Measurements from ENCODE around the gene NFATC3. TPM values are rescaled to one million over a fixed set of nuclear protein-coding genes. Genes with fewer than 3 reads are reported as not detected.

The NFATC3 gene
- total RNA-seq, 1 donor from 2014 or later, result 24.7 TPM

DNA sequence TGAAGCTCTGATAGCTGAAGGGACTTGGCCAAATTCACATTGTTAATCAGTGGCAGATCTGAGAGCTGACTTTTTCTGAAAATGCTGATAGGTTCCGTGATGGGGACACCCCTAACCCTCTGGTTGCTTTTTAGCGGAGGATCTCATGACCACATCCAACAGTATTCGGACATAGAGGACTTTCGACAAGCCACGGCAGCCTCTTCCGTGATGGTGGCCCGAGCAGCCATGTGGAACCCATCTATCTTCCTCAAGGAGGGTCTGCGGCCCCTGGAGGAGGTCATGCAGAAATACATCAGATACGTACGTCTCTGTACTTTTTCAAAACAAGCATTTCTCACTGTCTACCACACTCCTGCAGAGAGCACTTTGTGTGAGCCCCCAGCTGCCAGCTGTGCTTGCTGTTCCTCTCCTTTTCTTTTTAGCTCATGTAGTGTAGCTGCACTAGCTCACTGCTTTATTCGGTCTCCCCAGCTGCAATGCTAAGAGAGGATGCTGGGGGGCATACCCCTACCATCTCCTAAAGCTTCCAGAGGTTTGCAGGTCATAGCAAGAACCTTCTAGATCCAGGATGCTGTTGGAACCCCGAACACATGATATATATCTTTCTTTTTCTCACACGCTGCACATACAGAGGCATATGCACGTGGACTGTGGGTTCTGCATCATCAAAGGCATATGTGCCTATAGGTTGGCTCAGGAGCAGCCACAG lies 14.2 kb upstream of the NFATC3 start:
- intact Hi-C loops (cut with micrococcal nuclease), result no loop called here
- ATAC-seq (no peak), DNase-seq (no peak)

DNA sequence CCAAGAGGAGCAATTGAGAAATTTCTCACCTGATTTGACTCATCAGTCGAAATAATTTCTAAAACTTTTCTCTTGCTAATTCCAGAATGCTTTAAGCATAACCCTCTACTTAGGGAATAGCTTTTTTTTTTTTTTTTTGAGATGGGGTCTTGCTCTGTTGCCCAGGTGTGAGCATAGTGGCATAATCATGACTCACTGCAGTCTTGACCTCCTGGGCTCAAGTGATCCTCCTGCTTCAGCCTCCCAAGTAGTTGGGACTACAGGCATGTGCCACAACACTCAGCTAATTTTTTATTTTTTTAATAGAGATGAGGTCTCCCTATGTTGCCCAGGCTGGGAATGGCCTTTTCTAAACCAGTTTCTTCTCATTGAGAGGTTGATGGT lies 13.7 kb upstream of the NFATC3 start:
- intact Hi-C loops (cut with micrococcal nuclease), result no loop called here
- no peak for DNase-seq
- ATAC-seq, result no peak

DNA sequence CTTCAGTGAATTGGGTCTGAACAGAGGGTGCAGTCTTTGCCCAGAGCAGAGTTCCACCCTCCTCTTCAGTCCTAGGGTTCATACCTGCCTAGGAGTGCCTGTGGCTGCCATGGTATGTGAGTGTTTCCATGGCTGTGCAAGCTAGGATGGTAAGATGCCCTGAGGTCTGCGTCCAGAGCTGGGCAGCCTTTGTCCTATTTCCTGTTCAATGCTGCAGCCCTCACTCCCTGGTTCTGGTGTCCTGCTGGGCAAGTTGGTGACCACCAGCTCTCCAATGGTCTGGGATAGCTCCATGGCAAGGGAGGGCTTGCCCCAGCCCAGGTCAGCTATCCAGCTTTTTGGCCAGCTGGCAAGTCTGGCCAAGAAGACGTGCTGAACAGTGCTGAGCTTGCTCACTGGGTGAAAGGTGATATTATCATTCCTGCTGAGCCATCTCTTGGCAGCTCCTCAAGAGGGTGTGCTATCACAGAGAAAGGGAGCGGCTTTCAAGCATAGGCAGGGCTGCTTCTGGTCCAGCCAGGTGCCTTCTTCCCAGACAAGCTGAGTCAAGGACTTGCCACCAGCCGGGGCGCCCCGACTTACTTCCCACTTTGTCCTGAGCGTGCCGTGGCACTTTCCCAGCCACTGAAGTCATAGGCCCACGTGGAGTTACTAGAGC lies 13.0 kb upstream of the NFATC3 start:
- ATAC-seq, result peak; percentile 23
- intact Hi-C loops (cut with micrococcal nuclease), result no loop called here
- DNase-seq, result no peak

DNA sequence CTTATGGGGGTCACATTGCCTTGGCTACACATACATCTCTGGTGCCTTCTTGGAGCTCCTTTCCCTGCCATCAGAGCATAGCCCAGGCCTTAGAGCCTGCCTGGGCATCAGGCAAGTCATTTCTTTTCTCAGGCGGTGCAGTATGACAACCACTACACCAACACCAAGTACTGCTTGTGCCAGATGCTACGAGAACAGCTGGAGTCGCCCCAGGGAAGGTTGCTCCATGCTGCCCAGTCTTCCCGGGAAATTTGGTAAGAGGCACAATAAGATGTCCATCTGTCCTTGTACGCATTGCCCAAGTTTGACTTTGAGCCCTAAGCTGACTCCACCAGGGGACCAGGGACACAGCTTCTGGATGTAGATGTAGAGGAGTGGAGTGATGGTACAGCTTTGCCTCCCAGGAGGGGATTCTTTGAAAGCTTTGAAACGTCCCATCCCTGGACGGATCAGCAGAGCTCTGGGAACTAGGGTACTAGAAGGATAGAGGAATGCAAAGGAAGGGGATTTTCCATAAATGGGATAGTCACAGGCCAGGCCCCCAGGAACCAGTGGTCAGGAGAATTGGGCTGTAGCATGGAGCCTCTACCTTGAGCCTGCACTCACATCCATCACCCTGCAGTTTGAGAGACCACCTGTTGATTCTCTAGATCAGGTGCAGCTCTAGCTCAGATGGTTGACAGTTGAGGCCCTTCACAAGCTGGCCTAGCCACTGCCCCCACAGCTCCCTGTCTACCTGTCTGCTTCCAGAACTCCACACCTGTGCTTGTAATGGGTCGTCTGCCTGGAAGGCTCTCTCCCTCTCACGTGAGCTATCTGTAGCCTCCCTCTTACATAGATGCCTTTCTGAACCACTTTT lies 11.0 kb upstream of the NFATC3 start:
- intact Hi-C loops (cut with micrococcal nuclease), result no loop called here
- DNase-seq (no peak), ATAC-seq (no peak)

DNA sequence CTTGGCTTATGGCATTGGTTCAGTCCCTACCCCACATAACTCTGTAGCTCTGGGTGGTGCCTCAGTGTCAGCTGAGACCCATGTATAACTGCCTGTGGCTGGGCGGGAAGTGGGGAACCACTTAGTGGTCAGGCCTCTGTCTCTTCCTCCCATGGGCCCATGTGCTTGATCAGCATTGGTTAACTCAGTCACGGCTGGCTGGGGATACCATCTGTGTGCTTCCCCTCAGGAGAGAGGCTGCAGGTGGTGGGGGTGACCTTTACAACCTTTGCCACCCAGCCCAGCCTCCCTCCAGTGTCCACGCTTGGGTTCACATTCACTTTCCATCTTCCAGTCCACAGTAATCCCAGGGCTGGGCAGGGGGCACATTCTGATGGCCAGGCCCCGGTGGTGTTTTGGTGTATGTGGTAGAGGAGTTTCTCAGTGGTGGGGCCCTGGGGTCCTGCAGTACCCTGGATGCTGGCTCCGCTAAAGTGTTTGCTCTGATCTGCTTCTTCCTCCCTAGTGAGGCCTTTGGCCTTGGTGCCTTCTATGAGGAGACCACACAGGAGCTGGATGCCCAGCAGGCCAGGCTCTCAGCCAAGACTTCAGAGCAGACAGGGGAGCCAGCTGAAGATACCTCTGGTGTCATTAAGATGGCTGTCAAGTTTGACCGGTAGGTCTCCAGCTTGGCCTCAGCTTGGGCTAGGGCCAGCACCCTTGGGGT lies 10.2 kb upstream of the NFATC3 start:
- intact Hi-C loops (cut with micrococcal nuclease), result no loop called here
- ATAC-seq (no peak), DNase-seq (no peak)

DNA sequence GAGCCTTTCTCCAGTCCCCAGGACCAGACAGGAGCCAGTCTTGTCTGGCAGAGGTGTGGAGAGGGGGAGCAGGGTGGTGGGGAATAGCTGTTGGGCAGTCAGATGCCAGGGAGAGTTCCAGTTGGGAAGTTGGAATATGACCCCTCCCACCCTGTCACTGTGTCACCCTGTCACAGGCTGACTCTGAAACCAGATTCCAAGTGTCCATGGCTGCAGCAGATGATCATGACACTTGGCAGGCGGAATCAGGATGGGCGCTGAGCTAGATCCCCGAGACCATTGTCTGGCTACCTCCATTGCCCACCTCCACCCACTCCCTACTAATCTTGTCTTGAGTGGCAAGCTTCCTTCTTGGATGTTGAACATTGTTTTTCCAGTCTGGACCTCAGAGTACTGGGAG lies 9.2 kb upstream of the NFATC3 start:
- intact Hi-C loops (cut with micrococcal nuclease), result no loop called here
- DNase-seq (no peak), ATAC-seq (no peak)

DNA sequence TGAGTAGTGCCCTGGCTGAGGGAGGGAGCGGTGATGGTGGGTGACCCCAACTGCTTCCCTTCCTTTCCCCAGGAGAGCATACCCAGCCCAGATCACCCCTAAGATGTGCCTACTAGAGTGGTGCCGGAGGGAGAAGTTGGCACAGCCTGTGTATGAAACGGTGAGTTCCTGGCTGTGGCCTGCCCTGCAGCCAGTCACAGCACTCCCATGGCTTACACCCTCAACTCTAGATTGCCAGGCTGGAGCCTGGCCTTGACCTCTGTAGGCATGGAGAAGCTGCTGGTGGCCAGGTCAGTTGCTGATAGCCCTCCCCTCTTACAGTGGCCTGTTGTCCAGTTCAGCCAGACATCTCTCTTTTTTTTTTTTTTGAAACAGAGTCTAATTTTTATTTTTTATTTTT lies 8.6 kb upstream of the NFATC3 start:
- ATAC-seq (no peak), DNase-seq (no peak)
- intact Hi-C loops (cut with micrococcal nuclease), result no loop called here

DNA sequence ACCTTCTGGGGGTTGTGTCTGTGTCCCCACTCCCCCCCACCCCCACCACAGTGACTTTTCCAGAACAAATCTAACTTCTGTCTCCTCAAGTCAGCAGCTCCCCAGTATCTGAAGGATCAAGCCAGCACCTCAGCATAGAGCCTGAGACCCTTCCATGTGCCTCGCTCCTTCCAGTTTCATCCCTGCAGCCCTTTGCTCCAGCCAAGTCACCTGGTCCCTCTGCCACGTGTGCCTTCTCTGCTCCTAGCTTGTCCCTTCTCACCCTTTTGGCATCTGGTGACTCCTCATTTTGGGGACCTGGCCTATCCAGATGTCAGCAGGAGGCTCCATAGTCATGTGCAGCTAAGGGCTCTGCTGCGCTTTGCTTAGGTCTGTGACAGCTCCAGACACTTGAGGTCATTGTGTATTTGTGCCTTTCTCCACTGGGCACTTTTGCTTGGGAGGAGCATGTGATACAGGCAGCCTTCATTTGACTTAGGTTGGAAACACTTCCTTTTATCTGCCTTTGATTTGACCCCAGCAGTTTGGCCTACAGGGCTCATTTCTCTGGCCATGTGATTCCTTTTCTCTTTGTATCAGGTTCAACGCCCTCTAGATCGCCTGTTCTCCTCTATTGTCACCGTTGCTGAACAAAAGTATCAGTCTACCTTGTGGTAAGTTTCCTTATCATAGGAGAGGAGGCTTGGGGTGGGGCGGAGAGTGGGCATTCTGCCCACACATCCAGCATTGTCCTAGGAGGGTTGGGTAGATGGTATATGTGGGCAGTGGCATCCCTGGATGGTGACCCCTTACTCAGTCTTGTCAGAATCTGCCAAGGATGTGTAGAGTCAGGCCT lies 7.1 kb upstream of the NFATC3 start:
- no peak for ATAC-seq
- intact Hi-C loops (cut with micrococcal nuclease), result no loop called here

DNA sequence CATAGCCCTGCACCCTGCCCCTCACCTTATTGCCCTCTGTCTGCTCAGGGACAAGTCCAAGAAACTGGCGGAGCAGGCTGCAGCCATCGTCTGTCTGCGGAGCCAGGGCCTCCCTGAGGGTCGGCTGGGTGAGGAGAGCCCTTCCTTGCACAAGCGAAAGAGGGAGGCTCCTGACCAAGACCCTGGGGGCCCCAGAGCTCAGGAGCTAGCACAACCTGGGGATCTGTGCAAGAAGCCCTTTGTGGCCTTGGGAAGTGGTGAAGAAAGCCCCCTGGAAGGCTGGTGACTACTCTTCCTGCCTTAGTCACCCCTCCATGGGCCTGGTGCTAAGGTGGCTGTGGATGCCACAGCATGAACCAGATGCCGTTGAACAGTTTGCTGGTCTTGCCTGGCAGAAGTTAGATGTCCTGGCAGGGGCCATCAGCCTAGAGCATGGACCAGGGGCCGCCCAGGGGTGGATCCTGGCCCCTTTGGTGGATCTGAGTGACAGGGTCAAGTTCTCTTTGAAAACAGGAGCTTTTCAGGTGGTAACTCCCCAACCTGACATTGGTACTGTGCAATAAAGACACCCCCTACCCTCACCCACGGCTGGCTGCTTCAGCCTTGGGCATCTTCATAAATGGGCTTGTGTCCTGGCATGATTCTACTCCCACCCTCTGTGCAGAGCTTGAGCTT lies 6.3 kb upstream of the NFATC3 start:
- intact Hi-C loops (cut with micrococcal nuclease), result no loop called here
- ATAC-seq, result no peak

More for the DNA sequence above, 7.1 kb upstream of the NFATC3 start:
- DNase-seq, result no peak

DNA sequence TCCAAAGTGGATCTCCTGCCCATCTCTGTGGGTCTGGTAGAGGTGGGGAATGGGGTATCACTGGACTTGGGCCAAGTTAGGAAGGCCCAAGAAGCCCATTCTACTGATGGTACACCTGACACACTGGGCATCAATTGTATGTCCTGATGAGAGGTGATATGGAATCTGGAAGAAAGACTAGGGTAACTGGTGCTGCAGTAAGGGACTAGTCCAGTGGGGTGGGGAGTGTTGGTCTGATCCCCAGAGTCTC lies 5.9 kb upstream of the NFATC3 start:
- intact Hi-C loops (cut with micrococcal nuclease), result no loop called here
- ATAC-seq, result no peak
- DNase-seq, result no peak

More for the DNA sequence above, 6.3 kb upstream of the NFATC3 start:
- DNase-seq, result no peak

DNA sequence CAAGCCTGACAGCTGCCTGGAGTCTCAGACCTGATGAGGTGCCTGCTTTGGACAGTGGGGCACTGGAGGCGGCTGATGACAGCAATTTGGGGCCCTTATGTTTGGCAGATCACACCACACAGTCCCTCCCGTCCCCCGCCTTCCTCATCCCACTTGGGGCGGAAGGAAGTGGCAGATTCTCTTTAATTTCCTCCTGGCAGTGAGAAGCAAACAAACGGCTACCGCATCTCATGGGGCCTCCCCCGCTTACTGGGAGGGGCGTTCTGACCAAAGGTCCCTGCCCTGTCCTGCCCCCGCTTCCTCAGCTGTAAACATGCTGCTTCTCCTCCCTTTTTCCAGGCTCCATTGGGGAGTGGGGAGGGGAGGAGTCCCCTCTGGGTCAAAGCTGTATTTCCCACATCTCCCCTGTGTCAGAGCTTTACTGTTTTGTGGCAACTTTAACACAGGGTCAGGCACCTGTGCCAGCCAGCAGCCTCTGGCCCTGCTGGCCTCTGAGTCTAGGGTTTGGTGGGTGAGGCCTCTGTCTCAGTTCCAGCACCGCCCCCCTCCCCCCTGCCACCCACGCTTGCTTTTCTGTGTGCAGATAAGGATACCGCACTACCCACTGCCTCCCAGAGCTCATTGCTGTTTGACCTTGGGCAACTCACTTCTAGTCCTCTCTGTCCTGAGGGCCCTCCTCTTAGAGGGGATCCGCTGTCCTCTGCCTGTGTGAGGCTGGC lies 5.4 kb upstream of the NFATC3 start:
- DNase-seq, result peak; percentile 86
- ATAC-seq, result peak; percentile 60
- intact Hi-C loops (cut with micrococcal nuclease), result no loop called here

DNA sequence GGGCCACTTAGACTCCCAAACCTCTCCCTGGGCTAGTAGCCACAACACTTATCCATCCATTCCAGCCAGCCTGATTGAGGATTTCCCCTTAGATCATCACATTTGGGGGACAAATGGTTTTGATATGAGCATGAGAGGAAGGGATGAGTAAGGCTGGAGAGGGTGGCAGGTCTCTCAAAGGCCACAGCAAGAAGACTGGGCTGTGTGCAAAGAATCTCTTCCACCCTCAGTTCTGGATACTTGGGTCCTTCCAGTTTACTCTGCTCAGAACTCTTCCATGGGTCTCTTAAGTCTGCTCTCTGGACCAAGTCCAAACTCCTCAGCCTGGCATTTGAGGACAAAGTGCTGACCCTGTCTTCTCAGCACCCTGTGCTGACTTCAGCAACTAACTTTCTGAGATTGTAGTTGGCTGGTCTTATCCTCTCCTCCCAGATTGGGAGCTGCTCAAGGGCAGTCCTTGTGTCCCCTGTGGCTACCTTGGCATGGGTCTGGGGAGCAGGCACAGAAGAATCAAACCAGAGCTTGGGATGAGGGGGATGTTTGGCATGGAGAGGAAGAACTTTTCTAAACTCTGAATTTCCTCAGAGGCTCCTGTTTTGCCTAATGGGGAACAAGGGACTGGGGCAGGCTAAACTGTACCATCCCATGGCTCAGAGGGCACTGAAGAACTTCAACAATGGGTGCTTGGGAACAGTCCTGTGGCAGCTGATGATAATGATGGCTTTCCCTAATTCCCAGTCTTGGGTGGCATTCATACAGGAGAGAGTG lies 3.1 kb upstream of the NFATC3 start:
- intact Hi-C loops (cut with micrococcal nuclease), result no loop called here
- no peak for DNase-seq

DNA sequence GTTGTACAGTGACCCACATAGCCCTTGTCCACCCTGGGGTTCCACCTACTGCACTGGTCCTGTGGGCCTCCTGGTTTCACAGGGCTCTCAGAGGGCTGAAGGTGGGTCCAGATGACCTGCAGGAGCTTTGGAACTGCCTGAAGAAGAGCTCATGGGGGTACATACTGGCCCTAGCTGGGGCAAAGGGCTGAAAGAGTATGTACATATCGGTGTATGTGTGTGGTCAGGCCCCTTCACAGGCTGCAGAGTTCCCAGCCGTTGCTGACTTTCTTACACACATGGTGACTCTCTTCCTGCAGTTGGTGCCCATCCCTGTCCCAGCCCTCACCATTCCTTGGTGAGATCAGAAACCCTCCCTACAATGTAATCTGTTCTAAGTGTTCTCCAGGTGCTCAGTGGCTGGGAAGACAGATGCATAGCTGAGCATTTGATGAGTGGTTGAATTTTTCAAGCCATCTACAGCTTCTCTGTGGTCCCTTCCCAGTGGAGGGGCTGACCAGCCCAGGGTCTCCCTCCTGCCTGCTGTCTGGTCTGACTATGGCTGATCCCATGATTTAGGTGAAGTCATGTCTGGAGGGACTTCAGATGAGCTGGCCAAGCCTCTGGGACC lies 2.4 kb upstream of the NFATC3 start:
- DNase-seq (no peak), ATAC-seq (no peak)
- intact Hi-C loops (cut with micrococcal nuclease), result no loop called here

More for the DNA sequence above, 3.1 kb upstream of the NFATC3 start:
- ATAC-seq, result no peak

DNA sequence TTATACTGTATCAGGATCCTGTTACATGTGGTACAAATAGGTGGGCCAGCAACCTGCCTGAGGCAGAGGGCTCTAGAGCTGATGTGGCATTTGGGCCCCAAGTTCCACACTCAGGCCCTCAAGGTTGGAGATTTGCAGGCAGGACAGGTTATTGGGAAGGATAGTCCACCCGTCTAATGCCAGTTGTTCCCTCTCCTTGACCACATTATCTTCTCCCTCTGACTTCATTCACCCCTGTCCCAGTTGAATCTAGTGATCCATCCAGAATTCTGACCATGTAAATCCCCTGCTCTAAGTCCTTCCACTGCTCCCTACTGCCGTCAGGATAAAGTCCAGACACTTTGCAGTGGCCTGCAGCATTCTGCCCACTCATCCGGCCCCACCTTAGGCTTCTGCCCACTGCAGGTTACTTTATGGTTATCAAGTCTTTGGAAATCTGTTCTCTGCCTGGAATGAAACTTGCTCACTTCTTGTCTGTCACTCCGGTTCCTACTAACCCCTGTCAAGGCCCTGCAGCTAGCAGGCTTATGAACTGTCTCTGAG lies 1.9 kb upstream of the NFATC3 start:
- no peak for DNase-seq
- no peak for ATAC-seq
- intact Hi-C loops (cut with micrococcal nuclease), result no loop called here

DNA sequence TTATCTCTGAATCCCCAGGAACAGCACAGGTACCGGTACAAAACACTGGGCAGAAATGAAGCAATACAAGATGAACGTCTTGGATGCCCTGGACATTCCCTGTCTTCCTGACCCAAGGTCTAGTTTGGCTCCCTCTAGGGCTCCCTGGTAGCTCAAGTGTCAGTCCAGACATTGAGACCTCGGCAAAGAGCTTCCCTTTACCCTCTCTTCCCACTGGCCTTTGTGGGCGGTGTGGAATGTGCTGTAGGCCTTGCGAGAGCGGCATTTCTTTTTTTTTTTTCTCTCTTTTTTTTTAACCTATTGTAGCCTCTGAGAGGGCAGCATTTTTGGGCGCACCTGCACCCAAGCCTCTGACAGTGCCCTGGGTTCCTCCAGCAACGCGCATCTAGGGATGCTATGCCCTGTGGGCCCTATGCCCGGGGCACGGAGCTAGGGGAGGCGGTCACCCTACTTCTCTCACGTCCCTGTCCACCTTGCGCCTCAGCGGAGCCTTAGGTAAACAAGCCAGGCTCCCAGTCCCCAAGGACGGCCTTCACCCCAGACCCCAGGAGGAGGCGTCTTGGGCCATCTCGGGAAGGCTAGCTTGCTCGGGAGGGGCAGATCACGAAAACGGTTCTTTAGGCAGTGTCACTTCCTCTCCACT lies 1.2 kb upstream of the NFATC3 start:
- no peak for ATAC-seq
- intact Hi-C loops (cut with micrococcal nuclease), result no loop called here

More for the DNA sequence above, 1.2 kb upstream of the NFATC3 start:
- no peak for DNase-seq

Measured in left ventricle myocardium superior (tissue), 1 donor.